GM19239 (cell line): ENCODE results near the gene KIRREL2.

Experiments used
- DNase-seq: peaks from one replicate; pipeline ENCODE4 v3.0.0; 2011; ENCODE audit warnings: low spot score; ENCODE audit not compliant: insufficient read length
- FAIRE-seq: peaks from 2 replicates; lab custom pipeline; 2011; peaks lifted over from hg19 to GRCh38; lab: Jason Lieb, UNC

The KIRREL2 gene

GRCh38 chr19:35843676-35844481 is 12.8 kb upstream of the KIRREL2 start:
- no peak for DNase-seq
- FAIRE-seq, result no peak

- FAIRE-seq, result no peak
- no peak for DNase-seq
Observed at GRCh38 chr19:35844482-35845214, 12.1 kb upstream of the KIRREL2 start.

GRCh38 chr19:35845215-35846037 is 11.3 kb upstream of the KIRREL2 start:
- FAIRE-seq, result no peak
- no peak for DNase-seq

GRCh38 chr19:35846038-35846668 is 10.6 kb upstream of the KIRREL2 start:
- DNase-seq (no peak), FAIRE-seq (no peak)

GRCh38 chr19:35847911-35848310 is 8.8 kb upstream of the KIRREL2 start:
- FAIRE-seq, result no peak
- no peak for DNase-seq

- DNase-seq, result no peak
- FAIRE-seq, result no peak
Observed at GRCh38 chr19:35848486-35848885, 8.2 kb upstream of the KIRREL2 start.

- no peak for DNase-seq
- no peak for FAIRE-seq
Observed at GRCh38 chr19:35848919-35849505, 7.7 kb upstream of the KIRREL2 start.

- no peak for DNase-seq
- FAIRE-seq, result no peak
Observed at GRCh38 chr19:35851213-35852028, 5.3 kb upstream of the KIRREL2 start.

GRCh38 chr19:35852029-35852780 is 4.5 kb upstream of the KIRREL2 start, which contains the start of gene NPHS1:
TSS of gene NPHS1 (minus strand) at chr19:35852504. CDS start at chr19:35851837, 667 bp downstream.
- no peak for FAIRE-seq
- DNase-seq, result no peak

GRCh38 chr19:35853038-35853756 is 3.5 kb upstream of the KIRREL2 start:
- DNase-seq, result no peak
- FAIRE-seq, result no peak

GRCh38 chr19:35858311-35858710 is 1.6 kb downstream of the KIRREL2 start:
- DNase-seq (no peak), FAIRE-seq (no peak)

- FAIRE-seq (no peak), DNase-seq (no peak)
Observed at GRCh38 chr19:35859414-35859813, 2.7 kb downstream of the KIRREL2 start.

- no peak for FAIRE-seq
Observed at GRCh38 chr19:35860436-35860817, 3.7 kb downstream of the KIRREL2 start.

GRCh38 chr19:35860818-35861639 is 4.3 kb downstream of the KIRREL2 start:
- FAIRE-seq (no peak), DNase-seq (no peak)

More at GRCh38 chr19:35860436-35860817, 3.7 kb downstream of the KIRREL2 start:
- DNase-seq, result no peak

GRCh38 chr19:35861640-35862160 is 5.0 kb downstream of the KIRREL2 start:
- DNase-seq (no peak), FAIRE-seq (no peak)

GRCh38 chr19:35862528-35862927 is 5.8 kb downstream of the KIRREL2 start:
- no peak for FAIRE-seq
- DNase-seq, result no peak

GRCh38 chr19:35863018-35863417 is 6.3 kb downstream of the KIRREL2 start:
- FAIRE-seq, result no peak
- DNase-seq, result no peak
